ENCODE results near the gene PLEKHG4. TPM values are rescaled to one million over a fixed set of nuclear protein-coding genes. Genes with fewer than 3 reads are reported as not detected.

The PLEKHG4 gene
- total RNA-seq, 2 donors from 2014 or later: 30.4 to 46.9 TPM

- H3K27me3 Mint-ChIP-seq (ENCODE audit: low read depth): peaks cover 21% of the 10 kb centered on the region
- peak; percentile 40 to 45 for DNase-seq
- no peak overlapping the region for H3K4me3 Mint-ChIP-seq
- H3K9me3 Mint-ChIP-seq: no peaks in the 10 kb centered on the region
- H3K27ac Mint-ChIP-seq: no peak overlapping the region
- ATAC-seq (replicated peaks in 1 of 2): peak; percentile 75 to 78
- peaks cover 0 to 2% of the 10 kb centered on the region in 2 donors for H3K36me3 Mint-ChIP-seq (ENCODE audit: insufficient read depth in 2 of 2)
- no peaks in the 10 kb centered on the region for H3K4me1 Mint-ChIP-seq (ENCODE audit: low read depth)
Observed at GRCh38 chr16:67260426-67261063, 18.8 kb upstream of the PLEKHG4 start.

- ATAC-seq (replicated peaks in 1 of 2) (no peak), DNase-seq (no peak)
- Mint-ChIP-seq H3K9me3 (no peaks in the 10 kb centered on the region), H3K27ac (no peak overlapping the region), H3K27me3 (ENCODE audit: low read depth) (peaks cover 21% of the 10 kb centered on the region), H3K4me1 (ENCODE audit: low read depth) (no peaks in the 10 kb centered on the region), H3K4me3 (no peak overlapping the region), H3K36me3 (ENCODE audit: insufficient read depth in 2 of 2) (no peaks in the 10 kb centered on the region)
Observed at GRCh38 chr16:67263201-67263600, 16.1 kb upstream of the PLEKHG4 start.

- Mint-ChIP-seq H3K4me1 (ENCODE audit: low read depth) (no peaks in the 10 kb centered on the region), H3K27me3 (ENCODE audit: low read depth) (peaks cover 21% of the 10 kb centered on the region), H3K4me3 (no peak overlapping the region), H3K9me3 (no peaks in the 10 kb centered on the region), H3K36me3 (ENCODE audit: insufficient read depth in 2 of 2) (no peaks in the 10 kb centered on the region), H3K27ac (no peak overlapping the region)
- no peak for ATAC-seq (replicated peaks in 1 of 2)
- no peak for DNase-seq
Observed at GRCh38 chr16:67264277-67264676, 15.1 kb upstream of the PLEKHG4 start.

- Mint-ChIP-seq H3K9me3 (no peaks in the 10 kb centered on the region), H3K4me1 (ENCODE audit: low read depth) (no peaks in the 10 kb centered on the region), H3K4me3 (no peak overlapping the region), H3K36me3 (ENCODE audit: insufficient read depth in 2 of 2) (no peaks in the 10 kb centered on the region), H3K27me3 (ENCODE audit: low read depth) (peaks cover 21% of the 10 kb centered on the region), H3K27ac (no peak overlapping the region)
- no peak for DNase-seq
- ATAC-seq (replicated peaks in 1 of 2): no peak
Observed at GRCh38 chr16:67264866-67265265, 14.5 kb upstream of the PLEKHG4 start.

- peaks cover 21% of the 10 kb centered on the region for H3K27me3 Mint-ChIP-seq (ENCODE audit: low read depth)
- no peak overlapping the region for H3K27ac Mint-ChIP-seq
- DNase-seq (no peak), ATAC-seq (replicated peaks in 1 of 2) (no peak)
- H3K4me1 Mint-ChIP-seq (ENCODE audit: low read depth): no peaks in the 10 kb centered on the region
- H3K36me3 Mint-ChIP-seq (ENCODE audit: insufficient read depth in 2 of 2): no peaks in the 10 kb centered on the region
- no peaks in the 10 kb centered on the region for H3K9me3 Mint-ChIP-seq
- no peak overlapping the region for H3K4me3 Mint-ChIP-seq
Observed at GRCh38 chr16:67265834-67266233, 13.5 kb upstream of the PLEKHG4 start.

- Mint-ChIP-seq H3K27ac (no peak overlapping the region), H3K9me3 (no peaks in the 10 kb centered on the region), H3K4me1 (ENCODE audit: low read depth) (no peaks in the 10 kb centered on the region), H3K4me3 (no peak overlapping the region), H3K36me3 (ENCODE audit: insufficient read depth in 2 of 2) (no peaks in the 10 kb centered on the region), H3K27me3 (ENCODE audit: low read depth) (peaks cover 3% of the 10 kb centered on the region)
- ATAC-seq (replicated peaks in 1 of 2): no peak
- DNase-seq: no peak
Observed at GRCh38 chr16:67268136-67268579, 11.2 kb upstream of the PLEKHG4 start.

GRCh38 chr16:67269766-67270165 is 9.6 kb upstream of the PLEKHG4 start:
- Mint-ChIP-seq H3K27ac (no peak overlapping the region), H3K9me3 (no peaks in the 10 kb centered on the region), H3K36me3 (ENCODE audit: insufficient read depth in 2 of 2) (no peaks in the 10 kb centered on the region), H3K27me3 (ENCODE audit: low read depth) (no peaks in the 10 kb centered on the region), H3K4me1 (ENCODE audit: low read depth) (no peaks in the 10 kb centered on the region), H3K4me3 (no peak overlapping the region)
- no peak for ATAC-seq (replicated peaks in 1 of 2)
- DNase-seq: no peak

GRCh38 chr16:67270931-67271338 is 8.4 kb upstream of the PLEKHG4 start:
- H3K36me3 Mint-ChIP-seq (ENCODE audit: insufficient read depth in 2 of 2): no peaks in the 10 kb centered on the region
- ATAC-seq (replicated peaks in 1 of 2): no peak
- no peak overlapping the region for H3K4me3 Mint-ChIP-seq
- H3K27ac Mint-ChIP-seq: no peak overlapping the region
- H3K27me3 Mint-ChIP-seq (ENCODE audit: low read depth): no peaks in the 10 kb centered on the region
- peaks cover 5% of the 10 kb centered on the region for H3K4me1 Mint-ChIP-seq (ENCODE audit: low read depth)
- no peak for DNase-seq
- no peaks in the 10 kb centered on the region for H3K9me3 Mint-ChIP-seq

- H3K27ac Mint-ChIP-seq: peak overlapping the region; percentile 24
- H3K27me3 Mint-ChIP-seq (ENCODE audit: low read depth): no peaks in the 10 kb centered on the region
- peaks cover 5% of the 10 kb centered on the region for H3K4me1 Mint-ChIP-seq (ENCODE audit: low read depth)
Observed at GRCh38 chr16:67271446-67271845, 7.9 kb upstream of the PLEKHG4 start.

GRCh38 chr16:67275321-67275720 is 4.0 kb upstream of the PLEKHG4 start:
- no peak for DNase-seq
- Mint-ChIP-seq H3K27me3 (ENCODE audit: low read depth) (no peaks in the 10 kb centered on the region), H3K36me3 (ENCODE audit: insufficient read depth in 2 of 2) (peaks cover 0 to 5% of the 10 kb centered on the region in 2 donors), H3K4me1 (ENCODE audit: low read depth) (peaks cover 17% of the 10 kb centered on the region), H3K9me3 (no peaks in the 10 kb centered on the region), H3K4me3 (no peak overlapping the region), H3K27ac (peak overlapping the region; percentile 35)
- ATAC-seq (replicated peaks in 1 of 2): no peak

More at GRCh38 chr16:67271446-67271845, 7.9 kb upstream of the PLEKHG4 start:
- H3K4me3 Mint-ChIP-seq: no peak overlapping the region
- no peak for ATAC-seq (replicated peaks in 1 of 2)
- peaks cover 0 to 2% of the 10 kb centered on the region in 2 donors for H3K36me3 Mint-ChIP-seq (ENCODE audit: insufficient read depth in 2 of 2)
- H3K9me3 Mint-ChIP-seq: no peaks in the 10 kb centered on the region
- no peak for DNase-seq

GRCh38 chr16:67277294-67277998 is 1.9 kb upstream of the PLEKHG4 start:
- Mint-ChIP-seq H3K9me3 (no peaks in the 10 kb centered on the region), H3K4me1 (ENCODE audit: low read depth) (peaks cover 17% of the 10 kb centered on the region), H3K27ac (peak overlapping the region; percentile 47), H3K4me3 (peak overlapping the region; percentile 72 to 90), H3K36me3 (ENCODE audit: insufficient read depth in 2 of 2) (peaks cover 0 to 5% of the 10 kb centered on the region in 2 donors), H3K27me3 (ENCODE audit: low read depth) (no peaks in the 10 kb centered on the region)
- DNase-seq: peak; percentile 43 to 49
- peak in 1 of 2 donors; percentile 31 for ATAC-seq (replicated peaks in 1 of 2)

- Mint-ChIP-seq H3K4me1 (ENCODE audit: low read depth) (peaks cover 17% of the 10 kb centered on the region), H3K27me3 (ENCODE audit: low read depth) (no peaks in the 10 kb centered on the region), H3K4me3 (peak overlapping the region; percentile 90 to 91), H3K9me3 (no peaks in the 10 kb centered on the region), H3K36me3 (ENCODE audit: insufficient read depth in 2 of 2) (peaks cover 0 to 11% of the 10 kb centered on the region in 2 donors), H3K27ac (peak overlapping the region; percentile 47)
- no peak for ATAC-seq (replicated peaks in 1 of 2)
- no peak for DNase-seq
Observed at GRCh38 chr16:67277999-67278772, 1.1 kb upstream of the PLEKHG4 start.

- H3K27me3 Mint-ChIP-seq (ENCODE audit: low read depth): no peaks in the 10 kb centered on the region
- peaks cover 0 to 12% of the 10 kb centered on the region in 2 donors for H3K36me3 Mint-ChIP-seq (ENCODE audit: insufficient read depth in 2 of 2)
Observed at GRCh38 chr16:67278773-67279295, 498 bp upstream of the PLEKHG4 start.

More at GRCh38 chr16:67278773-67279295, 498 bp upstream of the PLEKHG4 start:
- Mint-ChIP-seq H3K4me1 (ENCODE audit: low read depth) (peaks cover 17% of the 10 kb centered on the region), H3K9me3 (no peaks in the 10 kb centered on the region), H3K27ac (no peak overlapping the region), H3K4me3 (peak overlapping the region; percentile 90 to 91)
- peak; percentile 60 to 64 for ATAC-seq (replicated peaks in 1 of 2)
- DNase-seq: peak in 1 of 2 donors; percentile 70
